Activated T-helper 1 cell treated with anti-CD3 and anti-CD28 coated beads, Interleukin-12 subunit alpha, Interleukin-12 subunit beta, Interleukin-2, Interleukin-4 antibody, amounts not matched to agents 30 ng/mL and 10 ng/mL and 1 ng/mL, durations not matched to agents 14 hours and 24 hours and 36 hours (primary cell): ENCODE data around the gene CTSW. TPM values are rescaled to one million over a fixed set of nuclear protein-coding genes. Genes with fewer than 3 reads are reported as not detected.

ENCODE experiments used
- DNase-seq: peaks from one replicate; pipeline ENCODE4 v3.0.0; 2021; ENCODE audit warnings: low spot score
- H3K27ac Mint-ChIP-seq: one replicate; pipeline ENCODE4 v1.8.0; 2021; ENCODE audit warnings: mild to moderate bottlenecking, mixed read lengths
- H3K27me3 Mint-ChIP-seq: one replicate; pipeline ENCODE4 v1.8.0; 2022; ENCODE audit warnings: mild to moderate bottlenecking, moderate library complexity, mixed read lengths; ENCODE audit not compliant: insufficient read depth
- H3K36me3 Mint-ChIP-seq: one replicate; pipeline ENCODE4 v1.8.0; 2021; ENCODE audit warnings: low read depth, mixed read lengths
- H3K4me1 Mint-ChIP-seq: one replicate; pipeline ENCODE4 v1.8.0; 2021; ENCODE audit warnings: low read depth, mixed read lengths
- H3K4me3 Mint-ChIP-seq: one replicate; pipeline ENCODE4 v1.8.0; 2021; ENCODE audit warnings: mild to moderate bottlenecking, moderate library complexity, mixed read lengths
- H3K9me3 Mint-ChIP-seq: one replicate; pipeline ENCODE4 v1.8.0; 2021; ENCODE audit warnings: mixed read lengths
- intact Hi-C: fragments of 100-400 bp; cut with micrococcal nuclease; formaldehyde crosslinking; loops from one replicate; pipeline ENCODE4 v1.15.1; 2024
- total RNA-seq: library from RNA; stranded (reverse); gene quantifications from 2 replicates; pipeline ENCODE4 v1.2.3, GENCODE V29; 2022

The CTSW gene
- total RNA-seq, 1 donor from 2014 or later: 7.4 TPM

- H3K4me3 Mint-ChIP-seq: peak overlapping the region; percentile 90
Measured at GRCh38 chr11:65873318-65874156, 6.1 kb upstream of the CTSW start.

GRCh38 chr11:65880027-65880426 is 390 bp downstream of the CTSW start:
- H3K4me1 Mint-ChIP-seq: peaks cover 36% of the 10 kb centered on the region
- intact Hi-C loops: no loop called here
- no peak overlapping the region for H3K4me3 Mint-ChIP-seq
- DNase-seq: no peak
- peaks cover 14% of the 10 kb centered on the region for H3K36me3 Mint-ChIP-seq
- H3K27ac Mint-ChIP-seq: no peak overlapping the region
- H3K27me3 Mint-ChIP-seq: no peaks in the 10 kb centered on the region
- H3K9me3 Mint-ChIP-seq: no peaks in the 10 kb centered on the region

More at GRCh38 chr11:65873318-65874156, 6.1 kb upstream of the CTSW start:
- intact Hi-C loops: loop anchor here (1.0 kb wide), 4 partner anchors 13 to 129 kb away; partner anchors contain the start of genes BANF1, C11orf68, DRAP1 and EIF1AD
- H3K27ac Mint-ChIP-seq: peak overlapping the region; percentile 72
- H3K4me1 Mint-ChIP-seq: peaks cover 16% of the 10 kb centered on the region
- peak; percentile 97 for DNase-seq
- H3K9me3 Mint-ChIP-seq: no peaks in the 10 kb centered on the region
- no peaks in the 10 kb centered on the region for H3K36me3 Mint-ChIP-seq
- H3K27me3 Mint-ChIP-seq: peaks cover 1% of the 10 kb centered on the region

- Mint-ChIP-seq H3K27me3 (no peaks in the 10 kb centered on the region), H3K4me1 (peaks cover 43% of the 10 kb centered on the region), H3K36me3 (peaks cover 20% of the 10 kb centered on the region), H3K27ac (peak overlapping the region; percentile 86), H3K4me3 (no peak overlapping the region), H3K9me3 (no peaks in the 10 kb centered on the region)
- intact Hi-C loops: no loop called here
- DNase-seq: no peak
Measured at GRCh38 chr11:65880844-65881421, 1.3 kb downstream of the CTSW start.

GRCh38 chr11:65882120-65883057 is 2.8 kb downstream of the CTSW start:
- no peak for DNase-seq
- Mint-ChIP-seq H3K4me3 (no peak overlapping the region), H3K27ac (no peak overlapping the region), H3K36me3 (peaks cover 27% of the 10 kb centered on the region), H3K9me3 (no peaks in the 10 kb centered on the region), H3K4me1 (peaks cover 50% of the 10 kb centered on the region), H3K27me3 (no peaks in the 10 kb centered on the region)
- intact Hi-C loops: no loop called here

- peaks cover 28% of the 10 kb centered on the region for H3K36me3 Mint-ChIP-seq
- H3K27me3 Mint-ChIP-seq: no peaks in the 10 kb centered on the region
- H3K27ac Mint-ChIP-seq: no peak overlapping the region
- intact Hi-C loops: no loop called here
- H3K4me1 Mint-ChIP-seq: peaks cover 50% of the 10 kb centered on the region
- no peaks in the 10 kb centered on the region for H3K9me3 Mint-ChIP-seq
- H3K4me3 Mint-ChIP-seq: no peak overlapping the region
- no peak for DNase-seq
Measured at GRCh38 chr11:65883058-65883761, 3.6 kb downstream of the CTSW start.

GRCh38 chr11:65883786-65884715 is 4.4 kb downstream of the CTSW start:
- DNase-seq: no peak
- H3K4me1 Mint-ChIP-seq: peaks cover 54% of the 10 kb centered on the region
- peak overlapping the region; percentile 40 for H3K27ac Mint-ChIP-seq
- intact Hi-C loops: loop anchor here (1.0 to 2.0 kb wide), 4 partner anchors 17 to 178 kb away; partner anchors contain the start of genes FOSL1 and MUS81
- peaks cover 29% of the 10 kb centered on the region for H3K36me3 Mint-ChIP-seq
- peak overlapping the region; percentile 28 for H3K4me3 Mint-ChIP-seq
- H3K9me3 Mint-ChIP-seq: no peaks in the 10 kb centered on the region
- H3K27me3 Mint-ChIP-seq: no peaks in the 10 kb centered on the region

- H3K27ac Mint-ChIP-seq: peak overlapping the region; percentile 40
Measured at GRCh38 chr11:65884716-65885092, 5.1 kb downstream of the CTSW start.

GRCh38 chr11:65885231-65885630 is 5.6 kb downstream of the CTSW start:
- intact Hi-C loops: loop anchor here (2.0 kb wide), 1 partner anchor 16 kb away; the partner anchor contains the start of gene FOSL1
- Mint-ChIP-seq H3K36me3 (peaks cover 29% of the 10 kb centered on the region), H3K27me3 (no peaks in the 10 kb centered on the region), H3K9me3 (no peaks in the 10 kb centered on the region), H3K27ac (no peak overlapping the region), H3K4me1 (peaks cover 56% of the 10 kb centered on the region), H3K4me3 (peak overlapping the region; percentile 33)
- no peak for DNase-seq

More at GRCh38 chr11:65884716-65885092, 5.1 kb downstream of the CTSW start:
- Mint-ChIP-seq H3K4me3 (peak overlapping the region; percentile 28), H3K4me1 (peaks cover 54% of the 10 kb centered on the region), H3K36me3 (peaks cover 29% of the 10 kb centered on the region), H3K27me3 (no peaks in the 10 kb centered on the region), H3K9me3 (no peaks in the 10 kb centered on the region)
- intact Hi-C loops: loop anchor here (1.0 to 2.0 kb wide), 4 partner anchors 16 to 178 kb away; partner anchors contain the start of genes FOSL1 and MUS81
- peak; percentile 77 for DNase-seq

GRCh38 chr11:65885808-65886536 is 6.3 kb downstream of the CTSW start:
- Mint-ChIP-seq H3K27me3 (no peaks in the 10 kb centered on the region), H3K4me3 (peak overlapping the region; percentile 99), H3K4me1 (peaks cover 50% of the 10 kb centered on the region), H3K27ac (no peak overlapping the region), H3K9me3 (no peaks in the 10 kb centered on the region), H3K36me3 (peaks cover 29% of the 10 kb centered on the region)
- intact Hi-C loops: loop anchor here (2.0 kb wide), 1 partner anchor 15 kb away; the partner anchor contains the start of gene FOSL1
- DNase-seq: no peak

- Mint-ChIP-seq H3K36me3 (peaks cover 32% of the 10 kb centered on the region), H3K4me1 (peaks cover 46% of the 10 kb centered on the region), H3K27ac (peak overlapping the region; percentile 96), H3K9me3 (no peaks in the 10 kb centered on the region), H3K4me3 (peak overlapping the region; percentile 99), H3K27me3 (no peaks in the 10 kb centered on the region)
- intact Hi-C loops: no loop called here
- no peak for DNase-seq
Measured at GRCh38 chr11:65886826-65887722, 7.4 kb downstream of the CTSW start.
